ENCODE measurements around the gene OSBPL5.

The OSBPL5 gene

GRCh38 chr11:3046190-3046589, 118.9 kb downstream of the OSBPL5 start:
- H3K9me3 ChIP-seq (replicated peaks in 1 of 2; ENCODE audit: control insufficient read depth in 2 of 2, insufficient read depth in 1 of 2, low read depth in 1 of 2, low read length in 2 of 2) = no peaks in the 10 kb centered on the region
- H4K91ac ChIP-seq (ENCODE audit: low read depth, low read length, poor library complexity) = no peak overlapping the region
- peak overlapping the region; percentile 38 for H2BK15ac ChIP-seq (ENCODE audit: low read length)
- H3K36me3 ChIP-seq (replicated peaks in 1 of 2; ENCODE audit: control insufficient read depth in 2 of 2, insufficient read depth in 2 of 2, low read length in 2 of 2) = peaks cover 19 to 70% of the 10 kb centered on the region in 2 donors
- peaks cover 5 to 8% of the 10 kb centered on the region in 2 donors for H3K4me1 ChIP-seq (ENCODE audit: control insufficient read depth in 2 of 2, insufficient read depth in 1 of 2, low read depth in 1 of 2, low read length in 2 of 2)
- no peak overlapping the region for H2AK5ac ChIP-seq (ENCODE audit: low read depth, low read length)
- no peak overlapping the region for H2AFZ ChIP-seq (ENCODE audit: low read length)
- no peak for DNase-seq (ENCODE audit: low spot score)
- H3K27me3 ChIP-seq (ENCODE audit: control insufficient read depth in 3 of 3, insufficient read depth in 3 of 3, low read depth in 1 of 3, low read length in 3 of 3) = no peaks in the 10 kb centered on the region
- H3K14ac ChIP-seq (ENCODE audit: low read length) = no peak overlapping the region
- H3K4ac ChIP-seq (ENCODE audit: low read length) = no peak overlapping the region
- no peak overlapping the region for H2BK5ac ChIP-seq (ENCODE audit: low read length)
- H2BK12ac ChIP-seq (ENCODE audit: low read length) = no peak overlapping the region
- H3K23ac ChIP-seq (ENCODE audit: low read depth, low read length, poor library complexity) = peak overlapping the region; percentile 69
- H3K79me1 ChIP-seq (ENCODE audit: low read depth, low read length) = peaks cover 33% of the 10 kb centered on the region
- WGBS, 2 donors (ENCODE audit: extremely low coverage in 2 of 2, insufficient read length in 2 of 2, insufficient replicate concordance in 1 of 2) = no CpG with 5 or more reads among the region's 12 CpGs
- no peak overlapping the region for H3K18ac ChIP-seq (ENCODE audit: low read length)
- H3K9ac ChIP-seq (ENCODE audit: low read depth, low read length, poor library complexity) = no peak overlapping the region
- H2BK120ac ChIP-seq (ENCODE audit: low read depth, low read length) = no peak overlapping the region
- no peak overlapping the region for H3K4me3 ChIP-seq (ENCODE audit: low read length in 2 of 2)
- H3K4me2 ChIP-seq (ENCODE audit: insufficient read depth, low read length, poor library complexity, severe bottlenecking) = no peak overlapping the region
- no peak overlapping the region for H4K8ac ChIP-seq (ENCODE audit: low read depth, low read length)
- H3K27ac ChIP-seq (replicated peaks; ENCODE audit: low read length) = no peak overlapping the region

GRCh38 chr11:3044915-3045314, 120.2 kb downstream of the OSBPL5 start:
- Histone ChIP-seq H3K14ac (ENCODE audit: low read length) (no peak overlapping the region), H4K8ac (ENCODE audit: low read depth, low read length) (no peak overlapping the region), H2AFZ (ENCODE audit: low read length) (no peak overlapping the region), H4K91ac (ENCODE audit: low read depth, low read length, poor library complexity) (no peak overlapping the region), H2AK5ac (ENCODE audit: low read depth, low read length) (no peak overlapping the region), H3K4me3 (ENCODE audit: low read length in 2 of 2) (no peak overlapping the region), H3K27ac (replicated peaks; ENCODE audit: low read length) (no peak overlapping the region), H3K27me3 (ENCODE audit: control insufficient read depth in 3 of 3, insufficient read depth in 3 of 3, low read depth in 1 of 3, low read length in 3 of 3) (no peaks in the 10 kb centered on the region), H3K4me1 (ENCODE audit: control insufficient read depth in 2 of 2, insufficient read depth in 1 of 2, low read depth in 1 of 2, low read length in 2 of 2) (peaks cover 4 to 5% of the 10 kb centered on the region in 2 donors), H3K4ac (ENCODE audit: low read length) (no peak overlapping the region), H3K9me3 (replicated peaks in 1 of 2; ENCODE audit: control insufficient read depth in 2 of 2, insufficient read depth in 1 of 2, low read depth in 1 of 2, low read length in 2 of 2) (no peaks in the 10 kb centered on the region), H2BK15ac (ENCODE audit: low read length) (no peak overlapping the region), H3K9ac (ENCODE audit: low read depth, low read length, poor library complexity) (no peak overlapping the region), H2BK120ac (ENCODE audit: low read depth, low read length) (no peak overlapping the region), H2BK12ac (ENCODE audit: low read length) (no peak overlapping the region), H3K36me3 (replicated peaks in 1 of 2; ENCODE audit: control insufficient read depth in 2 of 2, insufficient read depth in 2 of 2, low read length in 2 of 2) (peaks cover 19 to 76% of the 10 kb centered on the region in 2 donors), H3K4me2 (ENCODE audit: insufficient read depth, low read length, poor library complexity, severe bottlenecking) (no peak overlapping the region), H2BK5ac (ENCODE audit: low read length) (no peak overlapping the region), H3K79me1 (ENCODE audit: low read depth, low read length) (peaks cover 31% of the 10 kb centered on the region), H3K18ac (ENCODE audit: low read length) (no peak overlapping the region), H3K23ac (ENCODE audit: low read depth, low read length, poor library complexity) (no peak overlapping the region)
- DNase-seq (ENCODE audit: low spot score) = no peak
- WGBS, 2 donors (ENCODE audit: extremely low coverage in 2 of 2, insufficient read length in 2 of 2, insufficient replicate concordance in 1 of 2) = no CpG with 5 or more reads among the region's 12 CpGs

DNA sequence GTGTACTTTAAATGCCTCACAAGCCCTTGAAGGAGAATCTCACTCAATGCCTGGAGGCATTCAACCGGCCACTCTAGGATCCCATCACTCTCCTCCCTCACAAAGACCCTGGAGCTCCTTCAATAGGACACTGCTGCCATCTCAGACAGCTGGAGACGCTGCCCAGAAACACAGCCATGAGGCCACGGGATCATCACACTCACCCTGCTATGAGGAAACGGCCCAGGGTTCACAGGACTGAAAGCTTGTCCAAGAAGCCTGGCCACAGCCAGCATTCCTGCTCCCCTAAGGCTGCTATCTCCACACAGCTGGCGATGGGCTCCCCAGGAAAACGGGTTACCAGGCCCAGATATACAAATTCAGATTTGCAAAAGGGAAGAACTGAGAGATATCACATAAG, 121.1 kb downstream of the OSBPL5 start:
- no peak overlapping the region for H2BK15ac ChIP-seq (ENCODE audit: low read length)
- H4K8ac ChIP-seq (ENCODE audit: low read depth, low read length) = no peak overlapping the region
- H3K14ac ChIP-seq (ENCODE audit: low read length) = no peak overlapping the region
- H3K4ac ChIP-seq (ENCODE audit: low read length) = no peak overlapping the region
- H3K9ac ChIP-seq (ENCODE audit: low read depth, low read length, poor library complexity) = no peak overlapping the region
- no peak overlapping the region for H3K18ac ChIP-seq (ENCODE audit: low read length)
- no peak overlapping the region for H3K27ac ChIP-seq (replicated peaks; ENCODE audit: low read length)
- H2BK5ac ChIP-seq (ENCODE audit: low read length) = peak overlapping the region; percentile 40
- H2BK12ac ChIP-seq (ENCODE audit: low read length) = no peak overlapping the region
- no CpG with 5 or more reads among the region's 6 CpGs for WGBS, 2 donors (ENCODE audit: extremely low coverage in 2 of 2, insufficient read length in 2 of 2, insufficient replicate concordance in 1 of 2)
- no peaks in the 10 kb centered on the region for H3K27me3 ChIP-seq (ENCODE audit: control insufficient read depth in 3 of 3, insufficient read depth in 3 of 3, low read depth in 1 of 3, low read length in 3 of 3)
- H2BK120ac ChIP-seq (ENCODE audit: low read depth, low read length) = no peak overlapping the region
- H3K4me1 ChIP-seq (ENCODE audit: control insufficient read depth in 2 of 2, insufficient read depth in 1 of 2, low read depth in 1 of 2, low read length in 2 of 2) = peaks cover 0 to 4% of the 10 kb centered on the region in 2 donors
- H2AFZ ChIP-seq (ENCODE audit: low read length) = no peak overlapping the region
- H3K23ac ChIP-seq (ENCODE audit: low read depth, low read length, poor library complexity) = no peak overlapping the region
- H4K91ac ChIP-seq (ENCODE audit: low read depth, low read length, poor library complexity) = no peak overlapping the region
- no peak overlapping the region for H3K4me3 ChIP-seq (ENCODE audit: low read length in 2 of 2)
- H2AK5ac ChIP-seq (ENCODE audit: low read depth, low read length) = no peak overlapping the region
- no peak for DNase-seq (ENCODE audit: low spot score)
- peaks cover 17 to 79% of the 10 kb centered on the region in 2 donors for H3K36me3 ChIP-seq (replicated peaks in 1 of 2; ENCODE audit: control insufficient read depth in 2 of 2, insufficient read depth in 2 of 2, low read length in 2 of 2)
- H3K9me3 ChIP-seq (replicated peaks in 1 of 2; ENCODE audit: control insufficient read depth in 2 of 2, insufficient read depth in 1 of 2, low read depth in 1 of 2, low read length in 2 of 2) = no peaks in the 10 kb centered on the region
- H3K79me1 ChIP-seq (ENCODE audit: low read depth, low read length) = peaks cover 27% of the 10 kb centered on the region
- H3K4me2 ChIP-seq (ENCODE audit: insufficient read depth, low read length, poor library complexity, severe bottlenecking) = no peak overlapping the region

- Histone ChIP-seq H3K14ac (ENCODE audit: low read length) (no peak overlapping the region), H3K9me3 (replicated peaks in 1 of 2; ENCODE audit: control insufficient read depth in 2 of 2, insufficient read depth in 1 of 2, low read depth in 1 of 2, low read length in 2 of 2) (no peaks in the 10 kb centered on the region), H2AK5ac (ENCODE audit: low read depth, low read length) (no peak overlapping the region), H3K18ac (ENCODE audit: low read length) (peak overlapping the region; percentile 3), H4K8ac (ENCODE audit: low read depth, low read length) (no peak overlapping the region), H3K4me2 (ENCODE audit: insufficient read depth, low read length, poor library complexity, severe bottlenecking) (no peak overlapping the region), H4K91ac (ENCODE audit: low read depth, low read length, poor library complexity) (no peak overlapping the region), H3K36me3 (replicated peaks in 1 of 2; ENCODE audit: control insufficient read depth in 2 of 2, insufficient read depth in 2 of 2, low read length in 2 of 2) (peaks cover 20 to 86% of the 10 kb centered on the region in 2 donors), H2BK12ac (ENCODE audit: low read length) (peak overlapping the region; percentile 75), H3K27me3 (ENCODE audit: control insufficient read depth in 3 of 3, insufficient read depth in 3 of 3, low read depth in 1 of 3, low read length in 3 of 3) (no peaks in the 10 kb centered on the region), H2BK120ac (ENCODE audit: low read depth, low read length) (no peak overlapping the region), H2BK5ac (ENCODE audit: low read length) (peak overlapping the region; percentile 40), H3K79me1 (ENCODE audit: low read depth, low read length) (peaks cover 23% of the 10 kb centered on the region), H3K9ac (ENCODE audit: low read depth, low read length, poor library complexity) (peak overlapping the region; percentile 74), H2AFZ (ENCODE audit: low read length) (no peak overlapping the region), H3K23ac (ENCODE audit: low read depth, low read length, poor library complexity) (peak overlapping the region; percentile 29), H2BK15ac (ENCODE audit: low read length) (no peak overlapping the region), H3K27ac (replicated peaks; ENCODE audit: low read length) (no peak overlapping the region), H3K4ac (ENCODE audit: low read length) (peak overlapping the region; percentile 12), H3K4me1 (ENCODE audit: control insufficient read depth in 2 of 2, insufficient read depth in 1 of 2, low read depth in 1 of 2, low read length in 2 of 2) (peaks cover 0 to 4% of the 10 kb centered on the region in 2 donors), H3K4me3 (ENCODE audit: low read length in 2 of 2) (no peak overlapping the region)
- no CpG with 5 or more reads among the region's 16 CpGs for WGBS, 2 donors (ENCODE audit: extremely low coverage in 2 of 2, insufficient read length in 2 of 2, insufficient replicate concordance in 1 of 2)
- no peak for DNase-seq (ENCODE audit: low spot score)
Observed at GRCh38 chr11:3043315-3043871, 121.7 kb downstream of the OSBPL5 start.
